HG02610 (cell line): Measurements from ENCODE around the gene HMX3.
A peak's percentile ranks its signal among the peaks of the same experiment; 100 is the strongest.

Experiments
- ATAC-seq: cut with Tn5 transposase; IDR thresholded peaks from one replicate; pipeline ENCODE4 v1.9.1; 2021; ENCODE audit warnings: mild to moderate bottlenecking, moderate library complexity; ENCODE audit not compliant: unreplicated experiment

HMX3 gene

DNA sequence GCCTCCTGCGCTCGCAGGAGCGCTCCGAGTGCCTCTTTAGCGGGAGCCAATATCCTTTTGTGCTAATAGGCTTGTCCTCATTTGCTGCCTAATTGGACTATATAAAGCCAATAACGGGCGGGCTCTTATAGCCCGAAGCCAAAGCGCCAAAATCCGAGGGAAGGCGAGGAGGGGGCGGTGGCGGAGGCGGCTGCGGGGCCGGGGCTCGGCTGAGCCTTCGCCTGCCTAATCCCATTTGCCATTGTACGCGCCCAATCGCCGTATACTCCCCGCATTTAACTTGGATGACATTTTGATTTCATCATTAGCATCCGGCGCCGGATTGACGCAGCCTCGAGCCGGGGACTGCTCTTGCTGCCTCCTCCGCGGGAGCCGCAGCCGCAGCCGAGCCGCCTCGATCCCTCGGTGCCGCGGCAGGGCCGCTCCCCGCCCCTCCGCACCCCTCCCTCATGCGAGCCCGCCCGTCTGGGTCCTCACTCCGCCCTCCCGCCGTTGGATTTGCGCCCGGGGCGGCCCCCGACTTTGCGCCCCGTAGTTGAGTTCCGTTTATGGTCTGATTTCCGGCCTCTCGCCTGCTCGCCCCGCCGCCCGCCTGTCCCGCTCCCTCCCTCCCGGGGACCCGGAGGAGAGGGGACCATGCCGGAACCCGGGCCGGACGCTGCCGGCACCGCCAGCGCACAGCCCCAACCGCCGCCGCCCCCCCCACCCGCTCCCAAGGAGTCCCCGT lies at the start of gene HMX3:
Gene HMX3 (plus strand): TSS at position 556 of the 727 bp plus-strand sequence. CDS start 81 bp downstream, at position 637.
- ATAC-seq = no peak

DNA sequence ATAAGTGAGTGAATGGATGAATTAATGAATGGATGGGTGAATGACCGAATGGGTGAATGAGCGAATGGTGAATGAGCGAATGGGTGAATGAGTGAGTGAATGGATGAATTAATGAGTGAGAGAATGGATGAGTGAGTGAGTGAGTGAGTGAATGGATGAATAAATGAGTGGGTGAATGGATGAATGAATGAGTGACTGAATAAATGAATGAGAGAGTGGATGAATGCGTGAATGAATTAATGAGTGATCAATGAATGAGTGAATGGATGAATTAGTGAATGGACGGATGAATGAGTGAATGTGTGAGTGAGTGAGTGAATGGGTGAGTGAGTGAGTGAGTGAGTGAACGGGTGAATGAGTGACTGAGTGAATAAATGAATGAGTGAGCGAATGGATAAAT lies 49.5 kb upstream of the HMX3 start:
- no peak for ATAC-seq

DNA sequence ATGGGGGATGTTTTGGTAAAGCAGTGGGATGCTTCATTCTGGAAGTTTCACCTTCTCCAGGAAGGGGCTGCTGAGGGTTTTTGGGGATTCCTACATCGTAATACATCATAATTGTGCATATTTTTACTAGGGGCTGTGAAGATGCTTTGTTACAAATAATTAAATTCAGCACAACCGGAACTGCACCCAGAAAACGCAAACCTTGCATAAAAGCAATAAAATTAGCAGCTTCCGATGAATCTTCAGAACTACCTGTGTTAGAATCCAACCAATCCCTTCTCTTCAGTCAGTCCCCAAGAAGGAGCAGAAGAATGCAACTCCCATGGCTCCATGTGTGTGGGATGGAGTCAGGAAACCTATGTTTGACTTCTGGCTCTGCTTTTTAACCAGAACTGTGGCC lies 48.4 kb upstream of the HMX3 start:
- no peak for ATAC-seq

DNA sequence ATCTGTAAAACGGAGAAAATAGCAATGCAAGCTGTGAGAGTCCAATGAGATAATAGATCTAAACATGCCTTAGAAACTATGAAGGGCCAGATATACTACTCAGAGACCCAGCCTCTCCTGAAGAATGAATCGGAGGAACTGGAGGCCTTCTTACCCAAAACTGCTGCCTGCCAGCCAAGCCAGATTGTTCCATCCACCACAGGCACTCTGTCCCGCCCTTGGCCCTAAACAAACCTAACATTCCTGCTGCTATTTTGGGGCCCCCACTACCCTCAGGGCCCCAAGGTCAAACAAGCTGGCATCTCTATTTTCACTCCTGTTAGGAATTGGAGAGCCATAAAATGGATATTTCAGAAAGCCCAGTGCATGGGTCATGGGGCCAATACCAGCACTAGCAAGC lies 48.0 kb upstream of the HMX3 start:
- ATAC-seq = no peak

DNA sequence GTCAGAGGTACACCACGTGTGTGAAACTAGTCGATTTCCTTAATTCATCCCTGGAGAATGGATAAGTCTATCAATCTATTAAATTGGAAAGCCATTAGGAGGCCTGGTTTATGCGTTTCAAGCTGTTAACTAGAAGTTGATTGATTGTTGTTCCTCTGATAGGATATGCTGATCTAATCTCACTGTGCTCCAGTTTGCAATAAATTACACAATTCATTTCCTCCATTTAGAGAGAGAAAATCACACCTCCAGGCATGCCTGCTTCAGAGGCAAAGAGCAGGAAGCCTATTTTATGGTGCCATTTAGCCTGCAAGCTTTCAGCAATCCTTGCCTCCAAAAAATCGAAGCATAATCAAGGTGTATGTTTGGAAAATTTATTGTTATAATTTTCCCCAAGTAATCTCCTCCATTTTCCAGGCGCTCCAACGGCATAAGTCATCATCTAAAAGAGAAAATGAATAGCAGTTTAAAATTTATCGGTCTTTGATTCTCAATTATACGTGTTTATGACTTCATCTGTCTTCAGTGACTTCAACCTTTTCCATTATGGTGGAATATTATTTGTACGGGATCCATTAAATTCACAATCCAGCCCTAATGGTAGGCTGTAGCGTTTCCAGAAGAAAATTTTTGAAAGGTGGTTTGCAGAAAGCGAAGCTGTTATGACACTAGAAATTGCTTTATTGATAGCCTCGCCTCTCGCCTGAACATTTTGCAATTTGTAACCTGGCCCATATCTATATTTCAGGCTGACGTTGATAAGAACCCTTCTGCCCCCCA lies 42.9 kb upstream of the HMX3 start:
- no peak for ATAC-seq

DNA sequence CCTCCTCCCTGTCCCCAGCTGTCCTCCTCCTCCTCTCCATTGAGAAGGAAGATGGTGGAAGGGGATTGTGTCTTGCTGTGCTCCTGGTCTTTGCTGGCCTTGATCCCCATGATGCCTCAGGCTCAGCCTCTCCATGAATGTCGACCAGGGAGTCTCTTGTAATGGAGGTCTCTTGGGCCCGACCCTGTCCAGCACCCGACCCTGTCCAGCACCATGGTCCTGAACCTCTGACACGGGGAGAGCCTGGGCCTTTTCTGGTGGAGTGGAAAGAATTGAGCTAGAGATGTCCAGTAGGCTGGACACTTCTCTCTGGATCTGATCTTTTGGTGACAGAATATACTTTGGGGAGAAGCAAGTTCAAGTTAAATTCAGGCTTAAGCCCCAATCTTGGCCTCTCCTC lies 42.3 kb upstream of the HMX3 start:
- ATAC-seq = no peak

DNA sequence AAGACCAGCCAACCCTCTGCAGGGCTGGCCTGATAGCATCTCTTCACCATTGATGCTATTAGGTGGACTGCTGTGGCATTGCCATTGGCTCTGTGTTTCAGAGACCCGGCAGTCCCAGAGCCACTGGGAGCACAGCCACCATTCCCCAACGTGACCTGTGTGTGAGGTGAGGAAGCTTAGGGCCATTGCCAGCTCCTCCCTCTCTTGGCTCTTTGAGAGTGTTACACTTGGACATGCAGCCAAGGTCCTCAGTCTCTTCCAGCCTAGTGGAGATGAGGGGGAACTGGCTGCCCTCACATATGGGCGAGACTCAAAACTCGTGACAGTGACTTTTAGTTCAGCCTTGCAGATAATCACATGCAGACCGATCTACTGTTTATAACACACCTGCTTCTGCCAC lies 39.3 kb upstream of the HMX3 start:
- no peak for ATAC-seq

DNA sequence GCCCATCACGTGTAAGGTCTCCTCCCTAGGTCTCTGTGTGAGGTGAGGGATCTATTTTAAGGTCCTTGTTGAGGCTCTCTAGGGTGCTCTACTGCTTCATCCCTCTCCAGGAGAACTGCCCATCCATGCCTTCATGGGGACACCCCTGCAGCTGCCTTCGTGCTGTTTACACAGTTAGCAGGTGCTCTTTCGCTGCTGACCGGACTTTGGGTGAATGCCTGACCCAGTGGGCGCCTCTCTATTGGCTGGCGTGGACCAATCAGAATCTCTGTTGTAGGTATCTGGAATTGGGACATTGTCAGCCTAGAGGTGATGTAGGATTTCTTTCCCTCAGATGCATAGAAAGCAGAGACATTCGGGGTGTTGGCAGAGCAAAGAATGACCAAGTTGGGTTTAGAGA lies 38.7 kb upstream of the HMX3 start:
- ATAC-seq = no peak

DNA sequence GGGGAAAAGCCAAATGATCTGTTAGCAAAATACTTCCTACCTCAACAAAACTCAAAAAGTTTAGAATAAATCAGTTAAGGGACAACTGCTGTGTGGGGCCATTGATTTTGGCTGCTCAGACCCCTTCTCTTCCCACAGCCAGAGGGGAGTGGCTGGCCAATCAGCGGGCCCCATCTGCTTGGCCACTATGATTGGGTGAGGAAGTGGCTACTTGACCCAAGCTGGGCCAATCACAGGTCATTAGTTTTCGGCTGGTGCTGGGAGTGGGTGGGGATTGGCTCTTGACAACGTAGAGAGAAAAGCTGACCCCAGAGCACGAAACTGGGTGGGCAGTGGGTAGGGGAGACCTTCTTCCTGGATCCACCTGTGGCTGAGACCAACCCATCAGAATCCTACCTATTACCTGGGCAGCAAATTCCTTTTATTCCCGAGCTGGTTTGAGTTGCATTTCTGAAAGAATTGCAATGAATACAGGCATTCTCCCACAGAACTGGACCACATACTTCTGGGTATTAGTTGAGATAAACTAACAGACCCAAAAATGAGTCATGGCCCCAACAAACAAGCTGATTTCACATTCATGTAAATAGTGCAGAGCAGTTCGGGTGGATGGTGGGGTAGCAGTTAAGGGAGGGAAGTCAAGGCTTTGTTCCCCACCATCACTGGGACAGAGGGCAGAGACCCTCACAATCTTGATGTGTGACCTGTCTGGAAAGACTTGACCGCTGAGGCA lies 35.6 kb upstream of the HMX3 start:
- no peak for ATAC-seq

DNA sequence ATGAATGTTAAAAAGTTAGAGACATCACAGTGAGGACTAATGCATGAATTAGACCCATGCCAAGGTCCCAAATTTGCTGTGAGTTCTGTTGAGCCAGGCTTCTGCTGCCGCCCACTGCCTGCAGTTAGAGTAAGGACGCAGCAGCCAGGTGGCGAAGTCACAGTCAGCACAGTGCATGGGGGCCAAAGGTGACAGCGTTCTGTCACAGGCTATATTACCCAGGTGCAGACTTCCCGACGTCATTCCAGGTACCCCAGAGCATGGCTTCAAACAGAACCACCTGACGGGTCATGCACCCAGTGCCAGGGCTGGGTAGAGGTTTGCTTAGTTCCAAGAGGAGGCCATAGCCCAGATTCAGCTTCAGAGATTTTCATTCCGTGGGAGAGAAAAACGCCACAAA lies 33.9 kb upstream of the HMX3 start:
- no peak for ATAC-seq

DNA sequence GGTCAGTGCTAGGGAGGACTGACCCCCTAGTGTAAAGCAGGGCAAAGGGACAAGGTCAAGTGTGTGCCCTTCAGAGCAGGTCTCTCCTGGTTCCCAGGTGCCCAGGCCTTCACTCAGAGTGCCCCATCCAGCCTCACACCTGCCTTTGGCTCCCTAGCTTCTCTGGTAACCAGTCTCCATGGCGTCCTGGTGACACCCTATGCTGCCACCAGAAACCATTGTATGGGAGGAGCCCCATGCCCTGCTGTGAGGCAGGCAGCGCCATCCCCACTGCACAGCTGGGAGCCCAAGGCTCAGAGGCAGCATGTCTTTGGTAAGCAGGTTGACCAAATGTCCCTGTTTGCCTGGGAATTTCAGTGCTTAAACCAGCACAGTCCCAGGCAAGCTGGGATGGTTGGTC lies 33.1 kb upstream of the HMX3 start:
- no peak for ATAC-seq

DNA sequence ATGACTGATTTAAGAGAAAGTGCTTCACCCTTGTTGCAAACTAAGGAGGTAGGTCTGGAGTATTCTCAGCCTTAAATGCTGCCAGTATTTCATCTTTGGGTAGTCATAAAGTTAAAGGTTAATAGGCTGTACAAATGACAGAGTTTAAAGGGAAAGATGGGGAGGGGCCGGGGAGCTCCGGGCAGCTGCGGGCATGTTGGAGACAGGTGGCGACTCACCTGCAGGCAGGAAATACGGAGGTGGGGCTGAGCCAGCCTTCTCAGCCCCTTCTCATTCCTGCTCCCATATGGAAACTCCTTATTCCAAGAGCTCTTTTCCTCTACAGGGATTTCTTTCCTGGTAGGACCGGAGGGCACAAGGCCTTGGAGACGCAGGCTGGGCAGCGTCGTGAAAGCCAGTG lies 31.8 kb upstream of the HMX3 start:
- ATAC-seq = no peak

DNA sequence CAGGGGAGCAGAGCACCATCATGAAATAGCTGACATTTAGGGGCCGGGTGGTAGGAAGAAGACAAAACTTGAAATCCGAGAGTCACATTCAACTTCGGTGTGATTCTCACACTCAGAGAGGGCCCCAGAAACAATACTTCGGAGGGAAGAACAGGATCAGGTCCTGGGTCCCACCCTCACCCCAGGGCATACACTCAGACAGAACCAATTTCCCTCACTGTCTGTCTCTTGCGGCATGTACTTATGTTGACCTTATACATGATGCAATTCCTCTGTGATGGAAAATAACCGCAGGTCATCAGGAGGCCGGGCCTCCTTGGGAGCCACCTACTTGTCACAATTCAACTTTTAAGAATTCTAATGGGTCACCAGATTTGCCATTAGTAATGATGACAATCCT lies 26.3 kb upstream of the HMX3 start:
- ATAC-seq = no peak

DNA sequence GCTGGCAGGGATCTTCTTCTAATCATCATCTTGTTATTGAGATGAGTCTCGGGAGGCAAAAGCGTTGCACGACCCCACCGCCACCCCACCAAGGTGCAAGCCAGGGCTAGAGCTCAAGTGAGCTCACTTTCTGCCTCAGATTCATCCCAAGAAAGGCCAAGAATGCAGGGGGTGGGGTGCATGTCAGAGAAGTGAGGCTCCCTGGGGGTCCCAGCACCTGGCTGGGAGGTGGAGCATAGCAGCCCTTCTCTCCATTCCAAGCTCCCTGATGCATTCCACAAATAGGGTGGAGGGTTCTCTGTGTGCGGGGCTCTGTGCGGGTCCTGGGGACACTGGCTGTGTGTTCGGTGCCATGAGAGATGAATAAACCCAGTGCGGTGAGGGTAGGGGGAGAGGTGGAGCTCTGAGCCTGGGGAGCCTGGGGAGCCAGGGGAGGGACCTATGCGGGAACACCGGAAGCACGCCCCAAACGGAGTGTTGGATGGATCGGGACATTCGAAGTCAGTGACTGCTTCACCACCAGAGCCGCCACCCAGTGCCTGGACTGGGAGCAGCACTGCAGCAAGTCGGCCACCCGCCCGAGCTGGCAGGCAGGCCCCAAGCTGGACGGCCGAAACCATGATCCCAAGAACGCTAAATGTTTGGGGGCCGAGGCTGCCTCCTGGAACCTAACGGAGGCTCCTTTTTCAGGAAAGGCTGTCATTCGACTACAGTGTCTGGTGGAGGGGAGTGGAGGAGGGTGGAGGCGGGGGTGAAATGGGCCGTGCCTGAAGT lies 17.9 kb upstream of the HMX3 start:
- ATAC-seq = no peak

DNA sequence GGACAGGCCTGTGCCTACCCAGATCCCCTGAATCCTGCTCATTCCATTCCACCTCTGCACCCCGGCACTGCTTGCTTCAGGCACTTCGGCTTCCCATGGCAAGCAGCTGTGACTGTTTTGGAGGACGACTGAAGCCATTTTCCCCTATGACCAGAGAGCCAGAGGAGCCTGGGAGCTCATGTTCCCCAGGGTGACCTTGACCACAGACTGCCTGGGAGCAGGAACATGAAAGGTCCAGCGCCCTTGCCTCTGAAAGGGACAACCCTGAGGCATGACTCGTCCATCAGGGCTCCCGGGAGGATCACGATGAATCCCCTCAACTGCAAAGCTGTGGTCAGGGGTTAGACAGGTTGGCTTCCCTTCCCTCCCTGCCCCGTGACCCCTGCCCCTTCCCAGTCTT lies 16.7 kb upstream of the HMX3 start:
- ATAC-seq = no peak

DNA sequence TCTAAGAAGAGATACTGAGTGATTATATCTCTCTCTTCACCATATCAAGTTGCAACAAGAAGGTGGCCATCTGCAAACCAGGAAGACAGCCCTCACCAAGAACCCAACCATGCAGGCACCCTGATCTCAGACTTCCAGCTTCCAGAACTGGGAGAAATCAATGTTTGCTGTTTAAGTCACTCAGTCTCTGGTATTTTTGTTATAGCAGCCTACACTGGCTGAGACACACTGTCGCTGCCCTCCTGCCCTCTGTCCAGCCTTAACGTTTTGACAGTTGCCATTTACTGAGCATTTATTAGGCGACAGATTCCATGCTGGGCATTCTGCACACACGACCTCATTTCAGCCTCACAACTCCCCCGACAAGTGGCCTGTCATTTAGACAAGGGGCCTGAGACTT lies 9.5 kb upstream of the HMX3 start:
- ATAC-seq = no peak

DNA sequence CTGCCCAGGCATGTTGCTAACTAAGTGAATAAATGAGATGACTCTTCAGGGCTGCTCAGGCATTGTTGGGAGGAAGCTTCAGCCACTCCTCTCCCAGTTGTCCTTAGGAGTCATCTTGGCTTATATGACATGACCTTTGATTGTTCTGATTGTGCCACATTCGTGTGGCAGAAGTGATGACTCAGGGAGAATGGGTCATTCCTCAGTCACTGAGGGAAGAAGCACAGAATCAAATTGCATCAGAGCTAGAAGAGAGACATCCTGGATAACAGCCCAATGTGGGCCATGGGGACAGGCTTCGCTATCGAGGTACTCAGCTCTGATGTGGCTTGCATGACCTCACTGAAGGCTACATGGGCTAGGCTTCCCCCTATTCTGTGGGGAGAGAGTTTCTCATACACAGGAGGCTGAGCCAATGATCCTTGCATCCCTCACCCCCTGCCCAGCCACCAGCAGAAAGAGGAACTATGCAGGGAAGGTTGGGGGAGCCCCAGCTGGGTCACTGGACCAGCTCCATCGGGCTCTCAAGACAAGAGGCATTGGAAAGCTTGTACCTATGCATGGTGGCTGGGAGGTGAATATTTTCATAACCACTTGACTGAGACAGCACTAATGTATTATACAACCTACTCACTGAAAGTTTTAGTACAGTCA lies 6.0 kb upstream of the HMX3 start:
- no peak for ATAC-seq

DNA sequence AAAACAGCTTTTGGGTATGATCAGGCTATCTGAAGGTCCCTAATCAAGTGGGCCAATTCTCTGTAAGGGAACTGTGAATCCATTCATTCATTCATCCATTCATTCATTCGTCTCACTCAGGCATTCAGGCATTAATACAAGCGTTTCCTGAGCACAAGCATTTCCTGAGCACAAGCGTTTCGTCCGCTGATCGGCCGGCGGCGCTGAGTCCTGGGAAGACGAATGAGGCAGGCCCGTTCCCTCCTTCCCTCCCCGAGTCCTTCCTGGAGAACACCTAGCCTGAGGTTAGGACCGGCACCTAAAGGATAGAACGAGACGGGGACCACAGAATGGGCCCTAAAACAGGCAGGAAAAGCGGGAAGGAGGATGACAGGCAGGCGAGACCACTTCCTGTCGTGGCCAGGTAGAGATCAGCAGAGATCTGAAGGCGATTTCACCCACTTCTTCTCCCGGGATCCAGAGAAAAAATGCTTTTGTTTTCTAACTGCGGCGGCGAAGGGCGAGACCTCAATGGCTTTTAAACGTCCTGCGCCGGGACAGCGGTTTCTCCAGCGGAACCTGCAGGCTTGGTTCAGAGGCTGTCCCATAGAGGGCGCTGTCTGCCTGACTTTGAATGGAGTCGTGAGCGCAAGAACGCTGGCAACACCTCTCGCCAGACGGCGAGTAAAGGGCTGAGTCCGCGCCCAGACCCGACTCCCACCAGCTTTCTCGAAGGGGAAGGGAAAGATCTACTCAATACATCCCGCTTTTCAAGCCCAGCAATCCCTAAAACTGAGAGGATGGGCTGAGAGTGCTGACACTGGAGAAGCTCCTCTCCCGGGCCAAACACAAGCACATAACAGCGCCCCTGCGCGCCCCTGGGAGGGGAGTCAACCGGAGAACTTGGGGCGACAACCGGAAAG lies 2.9 kb upstream of the HMX3 start:
- peak; percentile 64 for ATAC-seq

DNA sequence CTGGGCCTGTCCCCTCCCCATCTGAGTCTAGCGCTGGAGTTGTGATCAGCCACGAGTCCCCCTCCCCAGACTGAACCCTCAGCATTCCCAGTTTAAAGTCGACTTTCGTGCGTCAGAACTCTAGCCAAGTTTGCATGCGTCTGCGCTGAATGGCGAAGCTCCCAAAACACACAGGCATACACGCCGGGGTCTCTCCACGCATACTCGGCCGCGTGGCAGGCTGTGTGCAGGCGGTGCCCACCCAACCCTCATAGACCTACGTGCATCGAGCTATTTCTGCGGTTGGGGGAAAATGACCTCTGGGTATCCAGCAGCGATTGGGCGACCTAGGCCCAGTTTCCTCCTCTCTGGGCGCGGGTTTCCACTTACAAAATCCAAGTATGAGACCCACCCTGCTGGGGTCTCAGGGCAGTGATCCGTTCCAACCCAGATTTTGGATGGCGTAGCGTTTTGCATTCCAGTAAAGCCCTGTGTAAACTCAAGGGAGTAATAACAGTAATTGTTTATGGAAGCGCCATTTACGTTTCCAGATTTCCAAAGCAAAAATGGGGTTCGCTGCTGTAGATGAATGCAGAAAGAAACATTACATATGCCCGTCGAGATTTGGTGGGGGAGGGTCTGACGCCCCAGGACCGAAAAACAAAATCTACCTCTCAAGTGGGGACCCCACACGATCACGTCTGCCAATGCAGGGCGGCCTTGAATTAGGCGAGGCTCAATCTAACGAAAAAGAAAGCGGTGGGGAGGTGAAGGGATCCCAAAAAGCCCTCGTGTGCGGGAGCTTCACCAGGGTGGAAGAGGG lies 2.0 kb upstream of the HMX3 start:
- no peak for ATAC-seq
